NCI-H2196 treated with DMSO at 0.1 percent for 48 hours (cell line): ENCODE measurements around the gene TOPBP1.

Experiments
- DNase-seq: peaks from one replicate; lab custom pipeline; 2025; ENCODE audit not compliant: unreplicated experiment; lab: John Stamatoyannopoulos, UW

Gene TOPBP1

DNA sequence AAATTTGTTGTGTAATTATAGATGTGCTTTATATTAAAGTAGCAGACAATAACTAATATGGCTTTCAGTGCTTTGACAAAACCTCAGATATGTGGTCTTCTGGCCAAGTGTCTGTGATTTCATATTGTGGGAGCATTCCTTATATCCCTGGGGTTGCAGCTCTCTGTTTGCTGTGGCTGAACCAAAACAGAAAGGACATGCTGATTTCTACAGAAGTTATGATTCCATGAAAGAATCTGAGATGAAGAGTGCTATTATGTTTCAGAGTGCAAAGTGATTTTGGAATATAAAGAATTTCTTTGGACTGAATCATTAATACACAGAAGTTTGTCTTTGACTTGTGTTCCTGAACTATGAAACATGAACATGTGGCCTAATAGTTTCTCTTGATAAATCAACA is 51.7 kb downstream of the TOPBP1 start:
- no peak for DNase-seq

DNA sequence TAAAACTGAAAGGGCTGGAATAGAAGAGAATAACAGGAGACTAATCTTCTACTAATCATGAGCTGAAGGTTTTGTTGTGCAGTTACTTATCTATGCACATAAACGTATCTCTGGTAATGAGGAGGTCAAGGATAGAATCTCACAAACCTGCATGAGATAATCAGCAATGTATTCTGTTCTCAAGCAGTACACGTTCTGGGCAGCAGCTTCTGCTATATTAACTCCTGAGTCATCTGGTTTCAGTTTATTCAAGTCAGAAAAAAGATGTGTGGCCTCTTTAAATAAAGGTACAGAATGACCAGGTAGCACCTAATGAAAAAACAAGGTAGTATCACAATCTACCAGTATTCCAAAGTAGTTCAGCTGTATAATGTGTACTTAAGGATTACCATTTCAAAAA is 53.4 kb downstream of the TOPBP1 start:
- DNase-seq: no peak

DNA sequence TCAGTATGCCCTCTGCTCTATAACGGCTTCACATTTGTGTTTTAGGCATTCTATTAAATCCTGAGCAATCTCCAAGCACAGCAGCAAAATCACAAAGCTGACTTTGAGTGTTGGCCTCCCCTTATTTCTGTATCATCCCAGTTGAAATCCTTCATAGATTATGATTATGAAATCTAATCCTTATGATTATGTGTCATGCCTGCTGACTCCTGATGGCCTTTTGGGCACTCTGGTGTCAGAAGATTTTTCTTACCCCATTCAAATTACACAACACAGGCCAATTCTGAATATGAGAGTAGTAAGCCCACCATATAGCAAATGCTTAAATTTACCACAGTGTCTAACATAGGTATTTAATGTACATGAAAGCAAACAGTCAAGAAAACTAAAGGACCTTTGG is 53.9 kb downstream of the TOPBP1 start:
- no peak for DNase-seq

DNA sequence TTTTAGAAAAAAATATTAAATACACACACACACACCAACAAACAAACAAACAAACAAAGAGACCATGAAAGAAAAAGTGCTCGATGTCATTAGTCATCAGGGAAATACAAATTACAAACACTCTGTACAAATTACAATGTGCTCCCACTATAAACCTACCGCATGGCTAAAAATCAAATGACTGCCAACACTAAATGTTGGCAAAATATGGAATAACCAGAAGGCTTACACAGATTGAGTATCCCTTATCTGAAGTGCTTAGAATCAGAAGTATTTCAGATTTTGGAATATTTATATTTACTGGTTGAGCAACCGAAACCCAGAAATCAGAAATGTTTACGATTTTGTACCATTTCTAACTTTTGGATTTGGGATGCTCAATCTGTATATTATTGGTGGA is 54.8 kb downstream of the TOPBP1 start:
- no peak for DNase-seq

DNA sequence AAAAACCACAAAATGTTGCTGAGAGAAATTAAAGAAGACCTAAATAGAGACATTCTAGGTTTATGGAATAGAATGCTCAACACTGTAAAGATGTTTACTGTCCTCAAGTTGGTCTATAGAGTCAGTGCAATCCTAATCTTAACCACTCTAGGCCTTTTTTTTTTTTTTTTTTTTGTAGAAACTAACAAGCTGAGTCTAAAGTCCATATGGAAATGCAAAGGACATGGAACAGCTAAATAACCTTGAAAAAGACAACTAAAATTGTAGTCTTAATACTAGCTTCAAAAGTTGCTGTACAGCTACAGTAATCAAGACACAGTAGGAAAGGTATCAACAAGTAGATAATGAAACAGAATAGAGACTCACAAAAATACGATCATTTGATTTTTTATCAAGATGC is 55.4 kb downstream of the TOPBP1 start:
- DNase-seq: no peak

DNA sequence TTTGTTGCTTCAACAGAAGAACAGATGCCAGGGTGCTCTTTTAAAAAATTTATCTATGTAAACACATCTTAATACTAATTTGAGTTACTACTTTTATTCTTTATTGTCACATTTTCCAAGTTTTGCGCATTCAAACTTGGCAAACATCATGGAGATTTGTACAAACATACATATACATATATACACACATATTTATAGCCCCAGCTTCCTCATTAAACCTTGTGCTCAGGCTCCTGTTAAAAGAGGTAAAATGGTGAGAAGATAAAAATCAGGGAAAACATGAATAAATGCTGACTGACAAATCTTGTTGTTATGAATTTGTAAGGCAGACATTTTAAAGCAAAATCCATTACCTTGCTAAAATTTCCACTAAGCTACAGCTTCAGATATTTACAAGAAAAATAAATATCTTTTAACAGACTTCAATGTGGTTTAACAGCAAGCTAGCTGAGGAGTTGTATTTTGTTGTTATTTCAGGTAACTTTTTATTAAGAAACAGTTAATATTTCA is 61.1 kb downstream of the TOPBP1 start:
- DNase-seq: no peak

DNA sequence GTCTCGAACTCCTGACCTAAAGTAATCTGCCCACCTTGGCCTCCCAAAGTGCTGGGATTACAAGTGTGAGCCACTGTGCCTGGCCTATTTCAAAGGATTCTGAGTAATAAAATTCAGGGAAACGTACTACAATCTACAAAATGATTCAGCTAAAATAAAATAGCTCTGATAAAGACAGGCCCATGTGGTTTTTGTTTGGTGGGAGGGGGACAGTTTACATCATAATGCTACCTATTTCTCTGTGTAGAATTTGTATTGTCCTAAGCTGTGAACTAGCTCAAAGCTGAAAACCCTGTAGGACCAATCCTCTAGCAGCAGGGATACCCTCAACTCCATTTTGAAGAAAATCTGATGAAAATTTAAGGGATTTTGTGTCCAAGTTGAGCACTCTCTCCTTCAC is 62.5 kb downstream of the TOPBP1 start:
- no peak for DNase-seq

DNA sequence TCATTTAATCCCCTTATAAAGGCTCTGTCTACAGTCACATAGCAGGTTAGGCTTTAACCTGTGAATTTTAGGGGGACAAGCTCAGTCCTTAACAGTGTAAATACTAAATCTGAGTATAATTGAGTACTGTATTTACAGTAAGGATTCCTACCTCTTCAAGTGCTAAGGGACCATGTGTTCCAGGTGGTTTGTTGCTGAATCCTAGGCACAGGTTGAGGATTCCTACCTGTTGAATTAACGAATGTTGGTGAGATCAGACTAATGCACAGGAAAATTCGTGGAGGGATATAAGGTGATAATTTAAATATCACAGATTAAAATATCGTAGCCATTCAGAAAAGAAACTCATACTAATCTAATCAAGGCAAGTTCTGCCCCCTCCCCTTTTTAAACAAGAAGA is 63.3 kb downstream of the TOPBP1 start:
- DNase-seq: no peak

DNA sequence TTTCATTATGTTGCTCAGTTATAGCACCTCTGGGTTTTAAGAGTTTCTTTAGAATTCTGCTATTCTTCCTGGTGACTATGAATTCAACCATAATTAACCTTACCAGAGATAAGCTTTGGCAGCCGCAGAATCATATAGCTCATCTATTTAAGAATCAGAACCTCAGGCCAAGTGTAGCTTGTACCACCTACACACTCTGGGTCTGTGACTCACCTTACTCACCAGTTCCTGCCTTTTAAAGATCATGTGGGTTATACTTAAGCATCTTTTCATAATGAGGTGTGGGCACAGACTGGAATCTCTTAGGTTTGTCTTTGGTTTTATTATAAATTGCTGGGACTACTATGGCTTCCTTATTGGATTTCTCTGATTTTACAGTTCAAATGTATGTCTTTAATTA is 66.4 kb downstream of the TOPBP1 start:
- DNase-seq: no peak

DNA sequence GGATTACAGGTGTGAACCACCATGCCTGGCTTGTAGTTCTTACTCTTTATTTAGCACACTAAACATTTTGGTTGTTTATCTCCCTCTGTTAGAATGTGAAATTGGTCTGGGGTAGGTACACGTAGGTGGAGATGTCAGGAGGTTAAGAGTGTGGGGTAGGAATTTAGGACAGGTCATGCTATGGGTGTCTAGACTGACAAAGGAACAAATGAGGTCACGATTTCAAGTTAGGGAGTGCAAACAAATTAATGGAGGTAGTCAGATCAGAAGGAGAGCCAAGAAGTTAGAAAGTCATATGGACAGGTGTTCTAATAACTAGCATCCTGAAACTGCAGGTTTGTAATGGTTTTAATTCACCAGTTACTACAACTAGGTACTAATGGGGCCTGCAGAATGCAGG is 68.5 kb downstream of the TOPBP1 start:
- DNase-seq: no peak

DNA sequence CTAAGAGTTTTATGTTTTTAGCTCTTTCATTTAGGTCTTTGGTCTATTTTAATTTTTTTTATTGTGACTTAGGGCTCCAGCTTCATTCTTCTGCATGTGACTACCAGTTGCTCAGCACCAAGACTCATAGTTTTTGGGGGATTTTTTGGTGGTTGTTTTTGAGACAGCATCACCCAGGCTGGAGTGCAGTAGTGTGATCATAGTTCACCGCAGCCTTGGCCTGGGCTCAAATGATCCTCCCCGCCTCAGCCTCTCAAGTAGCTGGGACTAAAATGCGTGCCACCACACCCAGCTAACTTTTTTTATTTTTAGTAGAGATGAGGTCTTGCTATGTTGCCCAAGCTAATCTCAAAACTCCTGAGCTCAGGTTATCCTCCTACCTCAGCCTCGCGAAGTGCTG is 68.9 kb downstream of the TOPBP1 start:
- no peak for DNase-seq

DNA sequence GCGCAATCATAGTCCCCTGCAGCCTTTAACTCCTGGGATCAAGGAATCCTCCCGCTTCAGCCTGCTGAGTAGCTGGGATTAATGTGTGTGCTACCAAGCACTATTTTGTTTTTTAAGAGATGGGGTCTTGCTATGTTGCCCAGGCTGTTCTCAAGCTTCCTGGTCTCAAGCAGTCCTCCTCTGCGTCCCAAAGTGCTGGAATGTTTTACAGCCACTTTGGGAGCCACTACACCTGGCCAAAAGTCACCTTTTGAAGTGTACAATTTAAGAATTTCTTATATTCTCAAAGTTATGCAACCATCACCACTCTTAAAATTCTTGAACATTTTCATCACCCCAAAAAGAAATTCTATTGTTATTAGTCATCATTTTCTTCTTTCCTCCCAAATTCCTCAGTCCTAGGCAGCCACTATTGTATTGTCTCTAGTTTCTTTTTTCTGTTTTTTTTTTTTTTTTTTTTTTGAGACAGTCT is 70.4 kb downstream of the TOPBP1 start:
- no peak for DNase-seq

DNA sequence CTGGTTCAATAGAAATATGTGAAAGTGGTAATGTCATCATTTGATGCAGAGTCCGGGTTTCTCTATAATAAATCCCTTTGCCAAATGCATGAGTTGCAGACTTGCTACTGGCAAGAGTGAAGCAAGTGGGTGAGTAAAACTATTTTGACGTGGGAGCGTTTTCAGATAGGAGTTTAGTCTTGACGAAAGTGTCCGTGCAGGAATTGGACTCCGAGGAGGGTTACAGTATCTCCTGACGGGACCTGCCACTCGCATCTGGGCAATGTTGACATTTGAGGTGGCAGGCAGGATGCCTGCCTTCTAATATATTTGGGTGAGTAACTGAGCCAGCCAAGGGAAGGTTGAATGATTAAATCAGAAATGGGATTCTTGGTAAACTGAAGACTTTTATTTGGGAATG is 72.2 kb downstream of the TOPBP1 start:
- no peak for DNase-seq

DNA sequence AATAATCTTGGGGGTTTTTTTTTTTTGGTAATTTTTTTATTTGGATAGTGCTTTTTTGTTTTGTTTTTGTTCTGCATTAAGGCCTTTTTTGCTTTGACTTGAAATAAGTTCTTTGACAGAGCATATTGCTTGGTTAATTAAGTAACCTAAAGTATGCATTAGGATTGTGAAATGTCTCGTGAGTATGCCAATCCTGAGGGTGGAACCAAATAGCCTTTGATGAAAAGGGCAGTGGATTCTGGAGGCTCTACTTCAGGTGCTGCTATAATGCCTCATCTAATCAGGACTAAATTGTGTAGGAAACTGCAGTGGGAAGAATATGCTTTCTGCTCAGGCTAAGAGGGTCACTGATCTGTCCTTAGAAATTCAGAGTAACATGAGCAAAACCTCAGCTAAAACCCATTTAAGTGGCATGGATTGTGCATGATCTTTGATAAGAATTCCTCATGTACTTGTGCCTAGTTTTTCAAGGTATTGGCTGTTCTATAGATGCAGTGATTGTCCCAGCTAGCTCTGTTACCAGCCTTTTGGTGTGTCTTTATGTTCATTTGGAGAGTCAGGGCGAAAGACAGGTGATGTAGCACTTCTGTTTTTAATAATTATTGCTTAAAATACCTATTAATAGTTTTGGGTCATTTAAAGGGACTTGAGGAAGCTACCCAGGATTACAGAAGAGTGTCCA is 72.8 kb downstream of the TOPBP1 start:
- DNase-seq: no peak

DNA sequence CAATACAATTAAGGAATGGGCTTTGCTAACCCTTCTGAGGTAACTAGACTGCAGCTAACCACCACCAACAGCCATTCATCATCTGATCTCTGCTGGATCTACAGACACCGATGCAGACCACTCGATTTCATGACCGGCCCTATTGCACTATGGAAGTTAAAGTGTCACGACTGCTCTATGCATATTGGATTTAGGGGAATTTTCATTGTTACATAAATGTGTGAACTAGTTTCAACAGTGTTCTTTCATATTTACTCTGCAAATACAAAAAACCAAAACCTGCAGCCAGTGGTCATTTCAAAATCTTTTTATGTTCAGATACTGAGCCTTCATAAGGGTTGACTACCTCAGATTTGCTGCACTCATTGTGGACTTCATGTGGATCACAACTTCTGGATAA is 73.7 kb downstream of the TOPBP1 start:
- no peak for DNase-seq

DNA sequence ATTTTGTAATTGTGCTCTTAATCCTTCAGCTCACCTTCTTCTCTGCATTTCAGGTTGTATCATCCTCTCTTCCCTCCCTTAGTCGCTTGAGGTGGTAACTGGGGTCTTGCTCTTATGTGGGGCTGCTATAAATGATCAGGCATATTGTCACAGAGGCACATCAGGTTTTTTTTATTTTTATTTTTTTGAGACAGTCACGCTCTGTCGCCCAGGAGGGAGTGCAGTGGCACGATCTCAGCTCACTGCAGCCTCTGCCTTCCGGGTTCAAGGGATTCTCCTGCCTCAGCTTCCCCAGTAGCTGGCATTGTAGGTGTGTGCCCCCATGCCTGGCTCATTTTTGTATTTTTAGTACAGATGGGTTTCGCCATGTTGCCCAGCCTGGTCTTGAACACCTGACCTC is 78.3 kb downstream of the TOPBP1 start:
- DNase-seq: no peak

DNA sequence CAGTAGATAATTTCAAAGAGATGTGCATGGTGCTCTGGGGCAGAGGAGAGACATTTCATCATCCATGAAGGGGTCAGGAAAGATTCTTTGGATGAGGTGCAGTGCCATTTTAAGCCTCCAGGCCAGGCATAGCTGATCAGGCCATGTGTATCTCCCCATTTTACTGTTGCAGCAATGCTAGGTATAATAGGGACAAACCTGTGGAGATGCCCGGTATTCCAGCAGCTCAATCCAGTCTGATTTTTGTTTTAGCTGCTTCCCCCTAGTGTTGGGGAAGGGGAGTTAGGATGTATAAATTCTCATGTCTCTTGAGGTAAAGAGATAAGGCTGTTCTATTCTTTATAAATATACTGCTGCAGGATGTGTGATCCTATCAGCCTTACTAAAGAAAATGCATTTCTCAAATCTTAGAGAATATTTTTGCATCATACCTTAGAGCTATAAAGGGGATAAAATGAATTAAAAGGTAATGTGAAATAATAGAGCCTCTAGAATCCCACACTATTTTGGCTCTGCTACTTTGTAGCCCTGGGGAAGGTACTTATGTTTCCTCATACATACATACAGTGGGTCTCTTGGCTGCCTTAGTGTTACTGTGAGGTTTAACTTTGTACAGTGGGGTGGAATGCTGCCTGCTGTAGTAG is 83.1 kb downstream of the TOPBP1 start:
- DNase-seq: no peak

DNA sequence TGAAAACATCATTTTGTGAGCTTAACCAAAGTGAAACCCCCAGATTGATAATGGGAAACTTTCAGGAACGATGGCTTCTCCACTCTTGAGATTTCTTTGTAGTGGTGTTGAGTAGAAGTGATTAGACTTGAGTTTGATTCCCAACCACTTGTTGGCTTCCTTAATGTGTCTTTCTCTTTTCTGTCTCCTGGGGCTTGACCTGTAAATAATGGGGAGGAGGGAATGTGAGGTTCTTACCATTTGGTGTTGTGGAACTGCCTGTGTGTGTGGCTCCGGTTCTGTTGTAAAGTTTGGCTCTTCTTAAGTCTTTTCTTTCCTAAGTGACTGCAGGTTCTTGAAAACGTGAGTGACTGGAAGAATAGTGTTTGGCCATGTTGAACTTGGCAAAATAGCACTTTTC is 85.6 kb downstream of the TOPBP1 start:
- no peak for DNase-seq

DNA sequence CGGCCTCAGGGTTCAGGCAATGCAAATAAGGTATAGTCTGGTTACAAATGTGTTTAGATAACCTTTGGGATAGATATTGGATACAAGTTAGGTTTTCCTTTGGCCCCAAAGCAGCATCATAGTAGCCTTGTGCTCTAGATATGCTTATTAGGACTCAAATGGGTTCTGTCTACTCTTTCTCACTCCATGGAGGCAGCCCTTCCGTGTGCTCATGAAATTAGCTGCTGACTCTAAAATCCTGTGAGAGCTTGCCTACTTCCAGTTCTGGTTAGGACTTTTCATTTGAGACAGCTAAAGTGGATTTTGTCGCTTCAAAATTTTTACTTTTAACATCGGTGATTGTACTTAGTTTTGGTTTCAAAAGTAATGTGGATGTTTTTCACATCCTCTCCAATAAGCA is 86.7 kb downstream of the TOPBP1 start:
- no peak for DNase-seq

DNA sequence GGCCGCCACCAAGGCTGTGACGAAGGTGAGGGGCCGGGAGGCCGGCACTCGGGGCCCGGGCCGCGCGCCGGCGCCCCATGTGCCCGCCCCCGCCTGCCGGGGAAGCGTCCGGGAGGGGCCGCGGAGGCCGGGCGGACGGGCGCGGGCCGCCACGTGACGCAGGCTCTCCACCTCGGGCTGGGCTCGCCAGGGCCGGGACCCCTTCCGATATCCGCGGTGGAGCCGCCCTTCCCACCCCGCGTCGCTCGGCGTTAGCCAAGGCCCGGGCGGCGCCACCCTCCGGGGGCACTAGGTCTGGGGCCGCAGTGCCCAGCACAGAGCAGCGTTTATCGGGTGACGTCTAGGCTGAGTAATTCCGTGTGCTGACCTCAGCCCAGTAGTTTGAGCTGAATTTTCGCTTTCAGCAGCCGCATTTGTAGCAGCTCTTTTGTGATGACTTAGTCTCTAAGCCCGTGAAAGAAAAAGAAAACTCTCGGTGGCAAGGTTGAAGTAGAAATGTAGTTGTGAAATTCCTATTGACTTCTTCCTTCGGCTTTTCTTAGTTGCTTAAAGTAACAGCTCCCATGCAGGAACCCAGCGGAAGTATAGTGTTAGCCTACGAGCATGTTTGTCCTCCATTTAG is 87.4 kb downstream of the TOPBP1 start:
- DNase-seq: no peak

DNA sequence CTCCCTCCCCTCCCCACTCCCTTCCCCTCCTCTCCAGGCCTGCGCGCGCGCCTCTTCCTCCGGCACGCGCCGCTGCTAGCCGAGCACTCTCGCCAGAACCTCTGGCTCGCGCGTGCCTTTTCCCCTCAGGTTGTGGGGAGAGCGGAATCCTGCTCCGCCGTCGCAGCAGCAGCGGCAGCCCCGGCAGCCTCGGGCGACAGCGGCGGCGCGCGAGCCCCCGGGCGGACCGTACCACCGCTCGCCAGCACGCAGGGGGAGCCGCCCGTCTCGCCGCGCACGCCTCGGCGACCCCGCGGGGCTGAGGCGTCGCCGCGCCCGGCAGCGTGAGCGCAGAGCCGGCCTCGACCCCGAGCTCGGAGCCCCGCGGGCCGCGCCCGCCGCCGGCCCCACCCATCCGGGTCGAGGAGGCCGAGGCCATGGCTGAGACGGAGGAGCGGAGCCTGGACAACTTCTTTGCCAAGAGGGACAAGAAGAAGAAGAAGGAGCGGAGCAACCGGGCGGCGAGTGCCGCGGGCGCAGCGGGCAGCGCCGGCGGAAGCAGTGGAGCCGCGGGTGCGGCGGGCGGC is 88.0 kb downstream of the TOPBP1 start, which contains the start of gene CDV3:
CDV3 (plus strand) TSS at position 58 of the 566 bp plus-strand sequence; CDS start at position 417, 359 bp downstream.
- DNase-seq: no peak
